ENCODE measurements around the gene RMND1.
A peak's percentile ranks its signal among the peaks of the same experiment; 100 is the strongest.
"Not testable (repeated sequence)": the region's sequence is repeated elsewhere in the genome, so short reads cannot be mapped to it uniquely, and the experiment has no call there.

The RMND1 gene

GRCh38 chr6:151451950-151452749, at the start of gene RMND1:
TSS of gene RMND1 (minus strand) at chr6:151452126. CDS start at chr6:151445811, 6,315 bp downstream.
- DNase-seq (ENCODE audit: low spot score) (peak; percentile 99), FAIRE-seq (peak; percentile 92)

DNA sequence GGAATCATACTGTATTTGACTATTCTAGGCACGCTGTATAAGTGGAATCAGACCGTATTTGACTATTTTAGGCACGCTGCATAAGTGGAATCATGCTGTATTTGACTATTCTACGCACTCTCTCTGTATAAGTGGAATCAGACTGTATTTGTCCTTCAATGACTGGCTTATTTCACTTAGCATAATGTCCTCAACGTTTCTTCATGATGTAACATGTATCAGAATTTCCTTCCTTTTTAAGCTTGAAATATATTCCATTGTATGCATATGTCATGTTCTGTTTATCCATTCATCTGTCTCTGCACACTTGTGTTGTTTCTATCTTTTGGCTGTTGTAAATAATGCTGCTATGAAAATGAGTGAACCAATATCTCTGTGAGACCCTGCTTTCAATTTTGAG, 47.6 kb upstream of the RMND1 start:
- no peak for DNase-seq (ENCODE audit: low spot score)
- no peak for FAIRE-seq

DNA sequence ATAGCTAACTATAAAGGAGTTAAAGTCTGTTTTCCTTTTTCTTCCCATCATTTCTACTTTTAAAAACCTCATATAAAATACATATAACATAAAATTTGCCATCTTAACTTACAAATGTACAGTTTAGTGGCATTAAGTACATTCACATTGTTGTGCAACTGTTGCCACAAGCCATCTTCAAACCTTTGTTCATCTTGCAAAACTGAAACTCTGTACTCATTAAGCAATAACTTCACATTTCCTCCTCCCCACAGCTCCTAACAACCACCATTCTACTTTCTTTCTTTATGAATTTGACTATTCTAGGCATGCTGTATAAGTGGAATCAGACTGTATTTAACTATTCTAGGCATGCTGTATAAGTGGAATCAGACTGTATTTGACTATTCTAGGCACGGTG, 46.4 kb upstream of the RMND1 start:
- no peak for FAIRE-seq

DNA sequence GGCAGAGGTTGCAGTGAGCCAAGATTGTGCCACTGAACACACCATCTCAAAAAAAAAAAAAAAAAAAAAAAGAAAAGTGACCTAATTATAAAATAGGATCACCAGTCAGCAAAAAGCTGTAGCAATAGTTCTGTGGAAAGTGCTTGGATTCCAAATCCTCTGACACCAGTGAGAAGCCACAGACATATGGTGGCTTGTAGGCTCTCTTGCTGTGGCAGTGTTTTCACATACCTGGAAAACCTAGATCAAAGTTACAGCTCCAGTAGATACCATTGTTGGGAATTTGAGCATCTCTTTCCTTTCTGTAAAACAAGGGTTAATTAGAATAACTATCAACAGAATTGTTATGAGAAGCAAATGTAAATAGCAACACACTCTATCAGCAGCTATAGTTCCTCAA, 46.0 kb upstream of the RMND1 start:
- no peak for DNase-seq (ENCODE audit: low spot score)
- FAIRE-seq, result no peak

More for the DNA sequence above, 46.4 kb upstream of the RMND1 start:
- DNase-seq (ENCODE audit: low spot score), result no peak

DNA sequence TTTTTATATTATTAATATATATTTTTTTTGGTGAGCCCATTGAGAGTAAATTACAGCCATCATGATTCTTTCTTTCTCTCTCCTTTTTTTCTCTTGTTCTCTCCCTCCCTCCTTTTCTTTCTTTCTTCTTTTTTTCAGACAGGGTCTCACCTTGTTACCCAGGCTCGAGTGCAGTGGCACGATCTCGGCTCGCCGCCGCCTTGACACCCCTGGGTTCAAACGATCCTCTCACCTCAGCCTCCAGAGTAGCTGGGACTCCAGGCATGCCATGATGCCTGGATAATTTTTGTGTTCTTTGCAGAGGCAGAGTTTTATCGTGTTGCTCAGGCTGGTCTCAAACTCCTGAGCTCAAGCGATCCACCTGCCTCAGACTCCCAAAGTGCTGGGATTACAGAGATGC, 43.5 kb upstream of the RMND1 start:
- FAIRE-seq (no peak), DNase-seq (ENCODE audit: low spot score) (no peak)

- FAIRE-seq, result no peak
- no peak for DNase-seq (ENCODE audit: low spot score)
These were observed 43.0 kb upstream of the RMND1 start for GRCh38 chr6:151494936-151495320.

DNA sequence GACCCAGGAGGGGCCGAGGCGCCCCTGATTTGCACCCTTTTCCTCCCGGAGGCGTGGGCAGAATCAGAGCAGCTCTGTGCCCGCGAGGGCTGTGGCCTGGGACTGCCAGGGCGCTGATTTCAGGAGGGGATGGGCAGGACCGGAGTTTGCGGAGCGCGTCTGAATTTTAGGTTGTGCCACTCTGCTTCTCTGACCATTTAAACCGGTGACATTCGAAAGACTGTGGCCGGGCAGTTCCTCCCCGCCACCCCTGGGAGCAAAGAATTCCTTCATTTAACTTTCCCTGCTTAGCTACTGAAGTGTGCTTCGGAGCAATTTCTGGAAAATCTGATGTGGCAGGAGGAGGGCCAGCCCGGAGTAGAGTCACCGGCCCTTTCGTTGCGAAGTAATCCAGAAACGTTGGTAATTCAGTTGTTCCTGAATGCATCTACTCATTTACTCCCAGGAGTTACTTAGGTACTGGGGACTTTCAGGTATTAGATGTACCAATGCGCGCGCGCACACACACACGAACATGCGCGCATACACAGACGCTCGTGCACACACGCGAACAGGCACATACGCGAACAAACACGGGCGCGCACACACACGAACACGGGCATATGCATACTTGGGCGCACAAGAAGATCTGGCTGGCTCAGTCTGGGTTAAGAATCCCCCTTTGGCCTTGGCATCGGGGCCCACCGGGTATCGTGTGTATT, 42.5 kb upstream of the RMND1 start:
- no peak for FAIRE-seq
- no peak for DNase-seq (ENCODE audit: low spot score)

DNA sequence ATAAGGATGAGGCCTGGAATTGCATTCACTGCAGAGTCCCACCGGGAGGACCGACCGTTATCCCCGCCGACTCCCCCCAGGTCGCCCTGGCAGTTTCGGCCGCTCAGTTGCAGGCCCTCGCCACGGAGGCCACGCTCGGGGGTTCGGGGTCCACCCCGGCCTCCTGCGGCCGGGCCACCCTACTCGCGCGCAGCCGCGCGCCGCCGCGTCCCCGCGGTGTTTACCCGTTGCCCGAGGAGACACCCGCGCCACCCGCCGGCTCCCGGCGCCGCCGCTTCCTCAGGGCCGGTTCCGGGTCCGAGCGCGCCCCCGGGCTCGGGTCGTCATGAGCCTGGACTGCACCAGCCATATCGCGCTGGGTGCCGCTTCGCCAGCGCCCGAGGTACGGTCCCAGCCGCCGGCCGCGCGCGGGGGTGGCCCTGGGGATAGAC, 41.9 kb upstream of the RMND1 start, which contains the start of gene CCDC170:
Gene CCDC170 (plus strand): TSS at position 214 of the 431 bp plus-strand sequence. CDS start 112 bp downstream, at position 326.
- DNase-seq (ENCODE audit: low spot score) (no peak), FAIRE-seq (no peak)

DNA sequence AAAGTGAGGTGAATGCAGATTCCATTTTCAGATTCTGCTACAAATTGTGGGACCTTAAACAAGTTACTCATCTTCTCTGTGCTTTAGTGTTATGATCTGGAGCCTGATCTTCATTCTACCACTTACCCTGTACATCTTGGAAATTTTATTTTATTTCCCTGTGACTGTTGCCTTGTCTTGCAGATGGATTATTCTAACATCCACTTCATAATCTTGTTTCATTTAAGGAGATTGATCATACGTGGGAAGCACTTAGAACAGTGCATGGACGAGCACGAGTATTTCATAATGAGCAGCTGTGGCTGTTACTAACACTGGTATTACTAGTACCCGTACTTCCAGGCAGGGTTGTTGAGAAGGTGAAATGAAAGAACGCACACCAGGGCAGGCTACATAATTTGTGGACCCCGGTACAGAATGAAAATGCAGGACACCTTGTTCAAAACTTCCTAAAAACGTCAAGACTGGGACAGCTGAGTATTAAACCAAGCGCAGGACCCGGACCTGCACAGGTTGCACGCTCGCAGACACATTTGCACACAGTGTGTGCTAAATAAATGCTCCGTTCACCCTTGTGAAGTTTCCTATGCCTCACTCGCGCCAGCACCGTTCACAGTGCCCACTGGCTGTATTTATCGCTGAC, 41.4 kb upstream of the RMND1 start:
- FAIRE-seq, result no peak
- DNase-seq (ENCODE audit: low spot score), result no peak

GRCh38 chr6:151490996-151491395, 39.1 kb upstream of the RMND1 start:
- DNase-seq (ENCODE audit: low spot score) (no peak), FAIRE-seq (no peak)

DNA sequence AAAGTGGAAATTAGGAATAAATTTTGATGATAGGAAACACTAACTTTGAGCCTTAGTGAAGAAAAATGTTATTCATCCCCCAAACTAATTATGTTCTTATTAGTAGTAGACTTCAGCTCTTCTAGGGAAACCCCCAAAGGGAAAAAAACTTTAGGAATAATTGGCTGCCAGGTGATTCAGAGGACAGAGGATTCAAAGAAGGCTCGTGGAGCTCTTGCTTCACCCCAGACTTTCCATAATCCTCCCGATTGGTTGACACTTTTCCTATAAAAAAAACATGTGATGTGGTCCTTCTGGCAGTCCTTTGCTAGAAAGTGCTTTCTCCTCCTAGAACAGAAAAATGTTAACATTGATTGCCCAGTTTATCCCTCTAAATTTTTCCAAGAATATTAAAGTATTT, 36.3 kb upstream of the RMND1 start:
- FAIRE-seq (no peak), DNase-seq (ENCODE audit: low spot score) (no peak)

DNA sequence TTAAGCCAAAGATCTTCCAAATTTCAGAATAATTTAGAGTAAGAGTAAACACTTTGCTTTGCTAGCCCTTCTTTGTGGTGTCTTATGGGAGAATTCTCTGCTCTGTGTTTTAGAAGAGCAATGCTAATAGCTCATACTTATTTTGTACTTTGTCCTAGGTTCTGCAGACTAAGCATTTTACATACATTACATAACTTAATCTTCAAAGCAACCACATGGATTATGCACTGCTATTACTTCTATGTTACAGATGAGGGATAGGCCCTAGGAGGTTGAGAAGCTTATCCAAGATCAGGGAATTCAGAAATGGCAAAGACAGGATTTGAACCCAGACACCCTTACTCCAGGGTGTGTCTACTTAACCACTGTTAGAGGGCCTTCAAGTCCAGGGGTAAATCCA, 32.1 kb upstream of the RMND1 start:
- FAIRE-seq, result no peak

DNA sequence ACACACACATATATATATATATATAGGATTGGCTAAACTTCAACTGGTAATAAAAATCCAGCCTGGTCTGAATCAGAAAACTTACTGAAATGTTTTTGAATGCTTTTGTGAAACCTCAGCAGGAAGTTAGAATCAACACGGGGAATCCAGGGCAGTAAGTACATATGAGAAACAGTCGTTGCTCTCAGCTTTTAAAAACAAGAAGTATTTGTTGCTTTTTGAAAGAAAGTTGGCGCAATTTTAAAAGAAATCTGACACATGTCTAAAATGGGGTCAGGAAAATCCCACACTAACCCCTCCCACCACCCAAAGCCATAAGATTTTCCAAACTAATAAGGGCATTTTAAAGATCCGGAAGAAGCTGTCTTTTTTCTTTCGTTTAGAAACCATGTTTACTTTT, 30.4 kb upstream of the RMND1 start:
- DNase-seq (ENCODE audit: low spot score) (no peak), FAIRE-seq (no peak)

More for the DNA sequence above, 32.1 kb upstream of the RMND1 start:
- DNase-seq (ENCODE audit: low spot score), result no peak

- DNase-seq (ENCODE audit: low spot score) (no peak), FAIRE-seq (no peak)
These were observed 29.9 kb upstream of the RMND1 start for GRCh38 chr6:151481786-151482185.

- DNase-seq (ENCODE audit: low spot score), result no peak
- no peak for FAIRE-seq
These were observed 26.7 kb upstream of the RMND1 start for GRCh38 chr6:151478670-151479069.

GRCh38 chr6:151477726-151478125, 25.8 kb upstream of the RMND1 start:
- no peak for DNase-seq (ENCODE audit: low spot score)
- no peak for FAIRE-seq

DNA sequence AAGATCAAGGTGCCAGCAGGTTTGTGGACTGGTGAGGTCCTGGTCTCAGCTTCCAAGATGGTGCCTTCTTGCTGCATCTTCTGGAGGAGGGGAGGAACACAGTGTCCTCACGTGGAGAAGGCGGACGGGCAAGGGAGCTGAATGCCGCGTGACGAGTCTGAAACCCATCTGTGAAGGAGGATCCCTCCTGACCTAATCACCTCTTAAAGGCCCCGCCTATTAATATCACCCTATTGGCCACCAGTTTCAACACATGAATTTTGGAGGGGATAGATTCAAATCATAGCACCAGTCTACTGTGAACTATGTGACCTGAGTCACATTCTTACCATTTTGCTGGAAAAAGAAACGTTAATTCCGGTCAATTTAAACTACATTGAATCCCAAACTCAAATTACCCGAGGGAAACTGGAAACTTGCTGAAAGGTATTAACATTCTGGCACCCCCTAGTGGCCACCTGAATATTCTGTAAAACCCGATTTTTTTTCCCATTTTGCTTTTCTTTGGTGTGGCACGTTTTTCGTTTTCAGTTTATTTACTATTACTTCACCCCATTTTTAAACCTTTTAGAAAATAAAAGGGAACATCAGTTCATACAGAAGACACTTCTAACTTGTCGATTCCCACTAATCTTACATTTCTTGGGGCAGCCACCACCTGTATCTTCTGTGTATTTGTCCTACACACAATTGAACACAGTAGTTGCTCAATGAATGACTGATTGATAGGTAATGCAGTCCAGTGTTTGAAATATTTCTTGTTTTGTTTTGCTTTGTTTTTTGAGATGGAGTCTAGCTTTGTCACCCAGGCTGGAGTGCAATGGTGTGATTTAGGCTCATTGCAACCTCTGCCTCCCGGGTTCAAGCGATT, 24.0 kb upstream of the RMND1 start:
- DNase-seq (ENCODE audit: low spot score), result peak; percentile 14
- peak; percentile 60 for FAIRE-seq

DNA sequence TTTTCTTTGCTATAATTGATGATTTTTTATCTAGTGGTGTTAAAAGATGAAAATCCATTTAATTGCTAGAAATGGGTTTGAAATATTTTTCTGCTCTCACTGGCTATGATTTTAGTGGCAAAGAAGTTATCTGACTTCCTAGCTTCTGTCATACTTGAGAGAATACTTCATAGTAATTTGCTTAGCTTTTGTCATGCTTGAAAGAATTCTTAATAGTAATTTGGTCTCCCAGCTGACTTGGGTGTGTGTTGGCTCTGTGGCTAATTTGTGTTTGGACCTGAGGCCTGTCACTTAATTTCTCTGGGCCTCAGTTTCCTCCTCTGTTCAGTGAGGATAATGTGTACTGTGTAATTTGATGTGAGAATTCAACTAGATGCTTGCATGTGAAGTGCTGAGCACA, 12.8 kb upstream of the RMND1 start:
- DNase-seq (ENCODE audit: low spot score), result no peak
- no peak for FAIRE-seq

- FAIRE-seq (no peak), DNase-seq (ENCODE audit: low spot score) (no peak)
These were observed 9.7 kb upstream of the RMND1 start for GRCh38 chr6:151461673-151462072.

DNA sequence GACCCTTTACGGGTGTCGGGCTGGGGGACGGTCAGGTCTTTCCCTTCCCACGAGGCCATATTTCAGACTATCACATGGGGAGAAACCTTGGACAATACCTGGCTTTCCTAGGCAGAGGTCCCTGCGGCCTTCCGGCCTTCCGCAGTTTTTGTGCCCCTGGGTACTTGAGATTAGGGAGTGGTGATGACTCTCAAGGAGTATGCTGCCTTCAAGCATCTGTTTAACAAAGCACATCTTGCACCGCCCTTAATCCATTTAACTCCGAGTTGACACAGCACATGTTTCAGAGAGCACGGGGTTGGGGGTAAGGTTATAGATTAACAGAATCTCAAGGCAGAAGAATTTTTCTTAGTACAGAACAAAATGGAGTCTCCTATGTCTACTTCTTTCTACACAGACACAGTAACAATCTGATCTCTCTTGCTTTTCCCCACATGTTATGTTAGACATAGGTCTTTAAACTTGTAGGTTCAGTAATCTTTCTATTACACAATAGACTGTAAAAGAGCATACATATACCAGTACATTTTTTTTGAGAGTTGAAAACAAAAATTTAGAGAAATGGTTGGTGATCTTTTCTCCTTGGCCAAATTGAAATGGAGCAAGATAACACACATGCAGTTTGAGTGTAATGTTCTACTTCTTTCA, 3.9 kb upstream of the RMND1 start:
- FAIRE-seq, result not testable (repeated sequence)

More for the DNA sequence above, 3.9 kb upstream of the RMND1 start:
- DNase-seq (ENCODE audit: low spot score), result not testable (repeated sequence)

All from RCC 7860 (cell line).